Mesodermal cell (in vitro differentiated cells): ENCODE data around the gene SRPRB.

Experiments
- H3K27ac ChIP-seq: 2 replicates; pipeline ENCODE4 v1.7.0; 2013; ENCODE audit warnings: mild to moderate bottlenecking, low read depth, low read length, moderate library complexity; ENCODE audit not compliant: severe bottlenecking
- H3K36me3 ChIP-seq: 2 replicates; pipeline ENCODE4 v1.7.1; 2013; ENCODE audit warnings: mild to moderate bottlenecking, low read length, moderate library complexity; ENCODE audit not compliant: control insufficient read depth, insufficient read depth
- H3K4me1 ChIP-seq: one replicate; pipeline ENCODE4 v1.7.1; 2013; ENCODE audit warnings: mild to moderate bottlenecking, low read length; ENCODE audit not compliant: insufficient read depth, control insufficient read depth, poor library complexity, severe bottlenecking
- H3K4me3 ChIP-seq: 2 replicates; pipeline ENCODE4 v1.7.0; 2013; ENCODE audit warnings: low read length, control low read depth, mild to moderate bottlenecking; ENCODE audit not compliant: insufficient read depth, poor library complexity, severe bottlenecking; ENCODE audit errors: extremely low read depth
- H3K9me3 ChIP-seq: 2 replicates; pipeline ENCODE4 v1.7.1; 2013; ENCODE audit warnings: mild to moderate bottlenecking, low read length, moderate library complexity; ENCODE audit not compliant: control insufficient read depth
- WGBS, 2 experiments: methylation state at CpG; one replicate each; pipeline ENCODE4 v1.1.5; 2013; ENCODE audit warnings: missing lambda C conversion rate in 2 of 2; ENCODE audit not compliant: insufficient coverage in 2 of 2; 5-methylcytosine and 5-hydroxymethylcytosine counted together

Gene SRPRB

GRCh38 chr3:133850034-133850433 lies 44.4 kb downstream of the SRPRB start:
- H3K4me1 ChIP-seq: no peaks in the 10 kb centered on the region
- H3K36me3 ChIP-seq: no peaks in the 10 kb centered on the region
- WGBS, 2 experiments: 88% methylated on average over 1 of the region's 1 CpG; no CpG with 5 or more reads in 1 of the 2 experiments
- H3K9me3 ChIP-seq: no peaks in the 10 kb centered on the region
- no peak overlapping the region for H3K4me3 ChIP-seq
- no peak overlapping the region for H3K27ac ChIP-seq

GRCh38 chr3:133851266-133851906 lies 45.8 kb downstream of the SRPRB start:
- peaks cover 2% of the 10 kb centered on the region for H3K4me1 ChIP-seq

GRCh38 chr3:133851931-133852330 lies 46.3 kb downstream of the SRPRB start:
- Histone ChIP-seq H3K4me1 (peaks cover 2% of the 10 kb centered on the region), H3K9me3 (no peaks in the 10 kb centered on the region), H3K36me3 (no peaks in the 10 kb centered on the region), H3K4me3 (no peak overlapping the region), H3K27ac (no peak overlapping the region)
- 93 to 95% methylated on average over 8 of the region's 8 CpGs for WGBS, 2 experiments

More at GRCh38 chr3:133851266-133851906, 45.8 kb downstream of the SRPRB start:
- H3K36me3 ChIP-seq: no peaks in the 10 kb centered on the region
- no peaks in the 10 kb centered on the region for H3K9me3 ChIP-seq
- 74 to 82% methylated on average over 5 of the region's 5 CpGs for WGBS, 2 experiments
- H3K27ac ChIP-seq: no peak overlapping the region
- no peak overlapping the region for H3K4me3 ChIP-seq

- H3K4me3 ChIP-seq: no peak overlapping the region
- no peak overlapping the region for H3K27ac ChIP-seq
- WGBS, 2 experiments: 96 to 100% methylated on average over 4 of the region's 5 CpGs
- no peaks in the 10 kb centered on the region for H3K9me3 ChIP-seq
- no peaks in the 10 kb centered on the region for H3K36me3 ChIP-seq
- H3K4me1 ChIP-seq: peaks cover 2% of the 10 kb centered on the region
These were observed 47.7 kb downstream of the SRPRB start for GRCh38 chr3:133853063-133853924.

GRCh38 chr3:133853925-133854227 lies 48.3 kb downstream of the SRPRB start:
- H3K4me3 ChIP-seq: no peak overlapping the region
- WGBS, 2 experiments: 88 to 89% methylated on average over 1 to 2 of the region's 2 CpGs

GRCh38 chr3:133854264-133855001 lies 48.8 kb downstream of the SRPRB start:
- no peak overlapping the region for H3K4me3 ChIP-seq
- H3K36me3 ChIP-seq: no peaks in the 10 kb centered on the region
- whole genome bisulfite sequencing, 2 experiments: 81 to 95% methylated on average over 2 to 4 of the region's 5 CpGs
- H3K27ac ChIP-seq: no peak overlapping the region
- no peaks in the 10 kb centered on the region for H3K9me3 ChIP-seq
- H3K4me1 ChIP-seq: peaks cover 2% of the 10 kb centered on the region

More at GRCh38 chr3:133853925-133854227, 48.3 kb downstream of the SRPRB start:
- no peaks in the 10 kb centered on the region for H3K36me3 ChIP-seq
- H3K4me1 ChIP-seq: peaks cover 2% of the 10 kb centered on the region
- no peaks in the 10 kb centered on the region for H3K9me3 ChIP-seq
- no peak overlapping the region for H3K27ac ChIP-seq

GRCh38 chr3:133855002-133855370 lies 49.4 kb downstream of the SRPRB start:
- 100% methylated on average over 2 to 3 of the region's 4 CpGs for WGBS, 2 experiments
- Histone ChIP-seq H3K36me3 (no peaks in the 10 kb centered on the region), H3K4me1 (peaks cover 2% of the 10 kb centered on the region), H3K4me3 (no peak overlapping the region), H3K27ac (no peak overlapping the region), H3K9me3 (no peaks in the 10 kb centered on the region)

- H3K4me3 ChIP-seq: no peak overlapping the region
- H3K36me3 ChIP-seq: no peaks in the 10 kb centered on the region
- no peaks in the 10 kb centered on the region for H3K9me3 ChIP-seq
- no peak overlapping the region for H3K27ac ChIP-seq
- H3K4me1 ChIP-seq: peaks cover 2% of the 10 kb centered on the region
- WGBS, 2 experiments: 85 to 95% methylated on average over 6 of the region's 6 CpGs
These were observed 50.2 kb downstream of the SRPRB start for GRCh38 chr3:133855772-133856171.

GRCh38 chr3:133856316-133856715 lies 50.7 kb downstream of the SRPRB start:
- no peaks in the 10 kb centered on the region for H3K36me3 ChIP-seq
- H3K27ac ChIP-seq: no peak overlapping the region
- no peaks in the 10 kb centered on the region for H3K9me3 ChIP-seq
- H3K4me3 ChIP-seq: no peak overlapping the region
- WGBS, 2 experiments: 90% methylated on average over 2 of the region's 2 CpGs; no CpG with 5 or more reads in 1 of the 2 experiments
- H3K4me1 ChIP-seq: peaks cover 2% of the 10 kb centered on the region

- WGBS, 2 experiments: 95 to 100% methylated on average over 2 to 5 of the region's 8 CpGs
- no peak overlapping the region for H3K4me3 ChIP-seq
- H3K36me3 ChIP-seq: no peaks in the 10 kb centered on the region
- H3K27ac ChIP-seq: no peak overlapping the region
- H3K9me3 ChIP-seq: no peaks in the 10 kb centered on the region
- peaks cover 2% of the 10 kb centered on the region for H3K4me1 ChIP-seq
These were observed 52.2 kb downstream of the SRPRB start for GRCh38 chr3:133857767-133858166.
